HG03565 (cell line): ENCODE measurements around the gene AHCYL1.

ENCODE experiments used
- ATAC-seq: cut with Tn5 transposase; IDR thresholded peaks from one replicate; pipeline ENCODE4 v1.9.1; 2021; ENCODE audit warnings: mild to moderate bottlenecking, moderate library complexity; ENCODE audit not compliant: unreplicated experiment

AHCYL1 gene

DNA sequence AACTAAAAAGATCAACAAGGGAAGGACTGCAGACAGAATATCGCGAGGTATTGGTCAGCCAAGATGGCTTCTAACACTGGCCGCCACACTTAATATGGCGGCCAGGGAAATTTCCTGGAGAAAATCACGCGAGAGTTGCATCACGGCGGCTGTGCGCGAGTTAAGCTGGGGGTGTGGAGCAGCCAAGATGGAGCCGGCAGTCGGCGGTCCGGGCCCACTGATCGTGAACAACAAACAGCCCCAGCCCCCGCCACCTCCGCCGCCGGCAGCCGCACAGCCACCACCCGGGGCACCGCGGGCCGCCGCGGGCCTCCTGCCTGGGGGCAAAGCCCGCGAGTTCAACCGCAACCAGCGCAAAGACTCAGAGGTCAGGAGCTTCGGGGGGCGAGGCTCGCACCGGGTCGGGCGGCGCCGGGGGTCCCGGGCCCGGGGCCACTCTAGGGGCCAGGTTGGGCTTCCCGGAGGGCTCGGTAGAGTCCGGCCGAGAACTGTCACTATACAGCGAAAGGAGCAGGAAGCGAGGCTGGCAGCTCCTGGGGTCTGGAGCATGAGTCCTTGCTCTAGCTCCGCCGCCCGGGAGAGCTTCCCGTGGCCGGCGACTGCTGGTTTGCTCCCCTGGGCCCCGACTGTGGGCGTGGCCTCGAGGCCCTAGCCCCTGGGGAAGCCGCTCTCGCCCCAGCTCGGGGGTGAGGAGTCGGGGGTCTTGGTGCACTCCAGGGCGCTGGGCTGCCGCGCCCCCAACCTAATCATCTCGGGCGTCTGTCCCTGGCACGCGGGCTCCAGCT lies 50.1 kb downstream of the AHCYL1 start, which contains the start of gene STRIP1:
TSS of gene STRIP1 (plus strand) at position 174 of the 785 bp plus-strand sequence. CDS start at position 188, 14 bp downstream.
- peak; percentile 85 for ATAC-seq

DNA sequence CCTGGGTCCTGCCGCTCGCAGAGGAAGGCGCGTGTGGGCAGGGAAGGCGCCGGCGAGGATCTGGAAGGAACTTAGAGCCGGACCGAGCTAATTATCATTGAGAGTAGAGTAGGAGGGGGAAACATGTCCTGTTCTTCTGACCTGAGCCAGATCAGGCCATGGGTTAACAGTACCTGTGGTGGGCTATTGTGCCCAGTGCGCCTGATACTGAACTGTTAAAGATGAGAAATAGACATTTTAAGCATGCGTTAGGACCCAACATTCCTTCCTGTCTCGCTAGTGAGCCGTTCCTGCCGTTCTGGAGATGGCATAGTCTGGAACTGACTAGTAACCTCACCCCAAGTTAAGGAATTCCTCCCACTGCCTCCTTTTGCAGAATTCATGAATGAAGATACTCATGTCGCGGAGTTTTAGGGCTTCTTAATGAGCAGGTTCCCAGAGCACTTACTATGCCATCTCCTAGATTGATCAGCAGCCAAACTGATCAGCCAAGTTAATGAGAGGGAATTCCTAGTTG lies 50.7 kb downstream of the AHCYL1 start:
- ATAC-seq = no peak

DNA sequence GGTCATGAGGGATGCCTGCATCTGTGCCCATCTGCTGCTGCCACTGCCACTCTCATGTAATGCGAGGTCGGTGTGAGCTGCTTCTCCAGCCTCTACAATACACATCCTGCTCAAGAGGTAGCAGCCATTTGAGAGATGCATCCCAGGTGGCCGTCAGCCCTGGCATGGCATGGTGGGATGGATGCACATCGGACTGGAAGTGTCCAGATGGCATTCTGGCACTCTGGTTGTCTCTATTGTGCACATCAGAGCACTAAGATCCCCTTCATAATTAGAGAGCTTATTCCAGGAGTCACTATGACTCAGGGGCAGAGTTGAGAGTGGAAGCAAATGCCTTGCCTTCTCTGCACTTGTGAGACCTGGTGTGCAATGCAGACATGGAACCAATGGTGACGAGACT lies 53.7 kb downstream of the AHCYL1 start:
- no peak for ATAC-seq

DNA sequence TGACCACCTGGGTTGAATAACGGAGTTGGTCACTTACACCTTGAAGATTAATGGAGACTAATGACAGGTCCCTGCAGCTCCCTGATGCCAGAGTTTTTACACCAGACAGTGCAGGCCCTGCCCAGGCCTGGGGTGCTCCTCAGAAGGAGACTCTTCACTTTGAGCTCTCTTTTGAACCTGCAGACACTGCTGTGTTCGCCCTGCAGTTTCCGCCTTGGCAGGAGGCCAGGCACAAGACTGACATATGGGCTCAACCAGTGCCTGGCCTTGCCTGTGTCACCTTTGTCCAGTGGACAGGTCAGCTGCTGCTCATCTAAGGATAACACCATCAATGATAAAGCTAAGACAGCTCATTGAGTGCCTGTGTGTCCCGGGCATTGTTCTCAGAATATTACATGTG lies 55.1 kb downstream of the AHCYL1 start:
- no peak for ATAC-seq

DNA sequence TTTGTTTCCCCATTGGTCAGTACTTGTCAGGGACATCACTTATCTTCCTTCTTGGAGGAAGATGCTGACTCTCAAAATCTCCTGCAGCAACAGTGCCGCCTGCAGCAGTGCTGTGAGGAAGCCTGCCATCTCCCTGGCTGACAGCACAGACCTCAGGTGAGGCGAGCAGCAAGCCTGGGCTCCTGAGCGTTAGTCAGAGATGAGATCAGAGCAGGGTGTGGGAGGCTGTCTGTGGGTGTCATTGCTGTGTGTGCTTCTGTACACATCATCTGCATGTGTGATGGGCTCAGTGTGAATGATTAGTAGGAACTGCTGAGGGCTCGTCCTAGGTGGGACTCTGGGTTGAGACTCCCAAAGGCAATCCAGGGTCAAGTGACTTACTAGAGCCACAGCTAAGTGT lies 56.0 kb downstream of the AHCYL1 start:
- no peak for ATAC-seq

DNA sequence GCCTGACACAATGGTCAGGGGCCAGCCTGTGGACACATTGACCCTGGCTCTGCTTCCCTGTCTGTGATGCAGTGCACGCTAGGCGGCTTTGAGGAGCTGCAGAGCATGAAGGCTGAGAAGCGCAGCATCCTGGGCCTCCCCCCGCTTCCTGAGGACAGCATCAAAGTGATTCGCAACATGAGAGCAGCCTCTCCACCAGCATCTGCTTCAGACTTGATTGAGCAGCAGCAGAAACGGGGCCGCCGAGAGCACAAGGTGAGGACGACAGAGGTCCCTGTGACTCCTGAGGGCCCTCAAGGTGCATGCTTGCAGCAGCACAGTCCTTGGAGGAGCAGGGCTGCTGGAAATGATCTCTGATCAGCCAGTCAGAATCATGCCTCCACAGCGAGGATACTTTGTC lies 58.5 kb downstream of the AHCYL1 start:
- no peak for ATAC-seq

DNA sequence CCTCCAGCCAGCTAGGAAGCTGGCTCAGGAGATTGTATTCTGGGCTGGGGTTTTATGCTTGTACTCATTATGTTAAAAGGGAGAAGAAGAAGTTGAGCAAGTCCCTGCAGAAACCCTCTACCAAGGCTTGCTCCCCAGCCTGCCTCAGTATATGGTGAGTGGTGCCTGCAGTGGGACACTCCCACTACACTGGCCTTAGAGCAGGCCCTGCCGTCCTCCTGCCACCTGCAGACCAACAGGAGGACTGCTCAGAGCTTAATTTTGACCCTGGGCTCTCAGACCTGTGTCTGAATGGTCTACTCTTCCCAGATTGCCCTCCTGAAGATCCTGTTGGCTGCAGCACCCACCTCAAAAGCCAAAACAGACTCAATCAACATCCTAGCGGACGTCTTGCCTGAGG lies 62.9 kb downstream of the AHCYL1 start:
- no peak for ATAC-seq

DNA sequence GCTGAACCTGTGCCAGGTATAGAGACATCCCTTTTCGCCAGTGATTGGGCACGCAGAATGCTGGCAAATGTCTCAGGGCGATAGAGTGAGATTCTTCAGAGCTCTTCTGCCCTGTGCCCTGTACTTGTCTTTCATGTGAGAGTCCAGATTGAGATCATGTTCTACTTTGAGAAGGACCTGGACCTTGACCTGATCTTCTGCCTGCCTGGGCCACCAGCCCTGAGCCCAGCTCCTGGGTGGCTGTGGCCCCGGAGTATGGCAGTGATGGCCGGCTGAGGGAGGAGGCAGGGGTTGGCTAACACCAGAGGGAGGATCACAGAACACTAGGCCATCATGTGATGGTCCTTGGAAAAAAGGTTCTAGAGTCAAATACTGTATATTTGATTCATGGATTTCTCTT lies 63.7 kb downstream of the AHCYL1 start:
- no peak for ATAC-seq

DNA sequence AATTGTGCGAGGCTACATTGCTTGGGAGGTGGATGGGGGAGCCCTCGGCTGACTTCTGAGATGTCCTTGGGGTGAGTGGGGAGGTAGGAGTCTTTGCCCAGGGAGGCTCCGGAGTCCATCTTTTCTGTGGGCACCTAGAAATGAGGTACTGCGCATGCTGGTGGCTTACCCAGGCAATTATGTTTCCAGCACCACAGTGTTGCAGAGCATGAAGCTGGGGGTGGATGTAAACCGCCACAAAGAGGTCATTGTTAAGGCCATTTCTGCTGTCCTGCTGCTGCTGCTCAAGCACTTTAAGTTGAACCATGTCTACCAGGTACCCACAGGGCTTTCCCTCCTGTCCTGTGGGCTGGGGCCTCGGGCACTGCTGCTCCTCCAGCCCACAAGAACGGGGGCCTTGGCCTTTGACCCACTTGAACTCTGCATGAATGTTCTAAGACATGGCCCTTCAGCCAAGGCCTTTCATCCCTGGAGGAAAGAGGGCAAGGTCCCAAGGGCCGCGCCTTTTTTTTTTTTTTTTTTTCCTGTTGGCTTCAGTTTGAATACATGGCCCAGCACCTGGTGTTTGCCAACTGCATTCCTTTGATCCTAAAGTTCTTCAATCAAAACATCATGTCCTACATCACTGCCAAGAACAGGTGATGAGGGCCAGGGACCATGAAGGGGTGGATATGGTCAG lies 64.5 kb downstream of the AHCYL1 start:
- ATAC-seq = no peak

DNA sequence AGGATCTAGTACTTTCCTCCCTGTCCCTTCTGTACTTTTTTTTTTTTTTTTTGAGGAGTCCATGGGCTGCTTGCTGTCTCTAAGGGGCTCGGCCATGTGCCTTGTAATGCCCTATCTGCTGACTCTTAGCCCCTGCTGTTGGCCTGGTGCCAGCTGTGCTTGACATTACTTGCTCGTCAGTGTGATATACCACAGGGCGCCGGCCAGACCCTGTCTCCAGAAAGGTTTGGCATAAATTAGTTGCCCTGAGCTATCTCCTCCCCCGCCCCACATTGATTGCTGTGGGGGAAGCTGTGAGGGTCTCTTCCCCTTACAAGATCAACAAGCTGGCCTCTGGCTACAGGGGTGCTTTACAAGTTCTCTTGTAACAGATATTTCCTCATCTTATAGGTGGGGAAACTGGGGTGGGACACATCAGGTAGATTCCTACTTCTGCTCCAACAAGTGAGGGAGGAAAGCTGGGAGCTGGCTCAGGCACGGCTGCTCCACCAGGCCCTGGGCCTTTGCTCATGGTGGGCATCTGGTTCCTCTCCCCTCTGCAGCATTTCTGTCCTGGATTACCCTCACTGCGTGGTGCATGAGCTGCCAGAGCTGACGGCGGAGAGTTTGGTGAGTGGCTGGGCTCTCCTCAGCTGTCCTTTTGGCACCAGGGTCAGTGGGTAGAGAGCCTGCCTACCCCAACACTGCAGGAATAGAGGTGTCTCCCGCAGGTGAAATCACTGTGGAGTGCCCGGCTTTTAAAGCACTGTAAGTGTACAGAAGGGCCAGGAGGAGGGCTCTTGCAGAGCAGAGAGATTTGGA lies 65.4 kb downstream of the AHCYL1 start:
- ATAC-seq = no peak

DNA sequence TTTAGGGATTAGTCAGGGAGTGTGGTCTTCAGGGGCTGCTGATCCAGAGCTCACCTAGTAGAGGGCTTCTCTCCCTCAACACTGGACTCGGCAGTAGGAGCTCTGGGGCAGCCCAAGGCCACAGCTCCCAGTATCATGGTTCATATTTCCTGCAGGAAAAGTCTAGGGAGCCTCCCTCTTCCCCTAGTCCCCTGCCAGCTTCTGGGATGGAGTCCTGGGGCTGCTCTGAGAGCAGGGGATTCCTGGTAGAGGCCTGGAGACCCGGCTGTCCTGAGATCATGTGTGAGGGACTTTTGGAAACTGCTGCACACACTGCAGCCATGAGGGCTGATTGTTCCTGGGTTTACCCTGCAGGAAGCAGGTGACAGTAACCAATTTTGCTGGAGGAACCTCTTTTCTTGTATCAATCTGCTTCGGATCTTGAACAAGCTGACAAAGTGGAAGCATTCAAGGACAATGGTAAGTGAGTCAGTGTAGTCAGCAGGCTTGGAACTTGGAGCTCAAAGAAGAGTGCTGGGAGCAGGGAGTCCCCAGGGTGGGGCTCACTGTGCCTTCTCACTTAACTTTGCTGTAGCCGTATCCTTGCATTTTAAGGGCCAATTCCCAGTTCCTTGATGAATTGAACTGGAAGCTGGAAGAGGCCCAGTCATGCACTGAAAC lies 66.2 kb downstream of the AHCYL1 start:
- ATAC-seq = no peak

DNA sequence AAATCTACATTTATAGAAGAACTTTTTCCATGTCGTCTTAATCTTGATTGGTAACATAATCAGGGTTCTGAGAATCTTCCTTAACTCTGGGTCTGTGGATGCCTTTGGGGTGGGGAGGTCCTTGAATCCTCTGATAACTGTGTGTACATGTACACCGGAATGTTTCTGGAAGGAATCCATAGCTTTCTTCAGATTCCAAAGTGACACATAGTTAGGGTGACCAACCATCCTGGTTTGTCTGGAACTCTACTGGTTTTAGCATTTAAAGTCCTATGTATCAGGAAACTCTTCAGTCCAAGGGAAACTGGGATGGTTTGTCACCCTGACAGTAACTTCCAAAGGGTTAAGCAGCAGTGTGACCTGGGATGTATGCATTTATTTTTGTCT lies 66.7 kb downstream of the AHCYL1 start:
- no peak for ATAC-seq

DNA sequence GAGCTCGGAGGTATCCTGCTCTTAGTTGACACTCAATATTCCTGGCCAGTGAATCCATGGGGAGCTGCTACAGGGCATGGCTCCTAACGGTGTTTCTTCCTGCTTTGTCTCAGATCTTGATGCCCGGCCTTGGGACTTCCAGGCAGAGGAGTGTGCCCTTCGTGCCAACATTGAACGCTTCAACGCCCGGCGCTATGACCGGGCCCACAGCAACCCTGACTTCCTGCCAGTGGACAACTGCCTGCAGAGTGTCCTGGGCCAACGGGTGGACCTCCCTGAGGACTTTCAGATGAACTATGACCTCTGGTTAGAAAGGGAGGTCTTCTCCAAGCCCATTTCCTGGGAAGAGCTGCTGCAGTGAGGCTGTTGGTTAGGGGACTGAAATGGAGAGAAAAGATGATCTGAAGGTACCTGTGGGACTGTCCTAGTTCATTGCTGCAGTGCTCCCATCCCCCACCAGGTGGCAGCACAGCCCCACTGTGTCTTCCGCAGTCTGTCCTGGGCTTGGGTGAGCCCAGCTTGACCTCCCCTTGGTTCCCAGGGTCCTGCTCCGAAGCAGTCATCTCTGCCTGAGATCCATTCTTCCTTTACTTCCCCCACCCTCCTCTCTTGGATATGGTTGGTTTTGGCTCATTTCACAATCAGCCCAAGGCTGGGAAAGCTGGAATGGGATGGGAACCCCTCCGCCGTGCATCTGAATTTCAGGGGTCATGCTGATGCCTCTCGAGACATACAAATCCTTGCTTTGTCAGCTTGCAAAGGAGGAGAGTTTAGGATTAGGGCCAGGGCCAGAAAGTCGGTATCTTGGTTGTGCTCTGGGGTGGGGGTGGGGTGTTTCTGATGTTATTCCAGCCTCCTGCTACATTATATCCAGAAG lies 69.2 kb downstream of the AHCYL1 start:
- no peak for ATAC-seq

DNA sequence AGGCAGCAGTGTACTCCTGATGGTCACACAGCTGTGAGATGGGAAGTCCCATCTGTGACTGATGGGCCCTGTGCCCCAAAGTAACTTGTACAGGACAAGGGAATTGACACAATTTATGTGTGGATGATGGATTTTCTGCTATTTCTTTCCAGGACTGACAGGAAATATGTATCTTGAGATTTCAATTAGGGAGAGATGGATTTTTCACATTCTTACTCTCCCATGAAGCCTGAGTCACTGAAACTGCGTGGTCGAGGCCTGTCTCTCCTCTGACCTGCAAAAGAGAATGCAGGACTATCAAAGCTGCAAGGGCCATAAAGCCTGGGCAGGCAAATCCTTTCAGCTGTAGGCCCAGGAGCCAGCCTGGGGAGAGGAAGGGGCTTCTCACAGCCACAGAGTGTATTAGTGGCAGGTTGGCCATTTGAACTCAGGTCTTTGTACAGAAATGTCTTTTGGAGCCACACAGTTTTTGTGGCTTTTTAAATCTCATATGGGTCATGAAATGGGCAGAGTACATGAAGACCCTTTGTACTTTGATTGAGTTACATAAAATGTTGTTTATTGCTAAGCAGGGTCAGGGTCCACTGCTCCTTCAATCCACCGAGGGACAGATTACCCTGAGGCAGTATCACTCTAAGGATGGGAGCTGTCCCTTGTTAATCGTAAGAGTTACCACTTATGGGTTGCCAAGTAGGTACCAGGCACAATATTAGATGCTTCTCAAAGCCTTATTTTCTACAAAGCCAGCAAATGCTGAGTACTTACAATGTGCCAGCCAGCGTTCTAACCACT lies 71.1 kb downstream of the AHCYL1 start:
- ATAC-seq = no peak

DNA sequence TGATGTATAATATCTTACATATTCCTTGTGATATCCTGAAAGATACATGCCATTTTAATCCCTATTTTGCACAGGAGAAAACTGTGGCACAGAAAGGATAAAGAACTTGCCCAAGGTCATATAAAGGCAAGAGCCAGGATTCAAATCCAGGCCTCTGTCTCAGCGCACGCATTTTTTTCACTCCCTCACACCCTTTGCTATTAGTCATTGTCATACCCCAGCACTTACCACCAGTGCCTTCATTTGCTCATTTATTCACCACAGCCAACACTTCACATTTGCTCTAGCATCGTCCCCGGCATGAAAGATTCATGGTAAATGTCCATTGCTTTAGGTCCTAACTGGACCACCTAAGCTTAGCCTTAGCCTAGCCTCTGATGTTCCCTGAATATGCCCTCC lies 71.7 kb downstream of the AHCYL1 start:
- ATAC-seq = no peak

DNA sequence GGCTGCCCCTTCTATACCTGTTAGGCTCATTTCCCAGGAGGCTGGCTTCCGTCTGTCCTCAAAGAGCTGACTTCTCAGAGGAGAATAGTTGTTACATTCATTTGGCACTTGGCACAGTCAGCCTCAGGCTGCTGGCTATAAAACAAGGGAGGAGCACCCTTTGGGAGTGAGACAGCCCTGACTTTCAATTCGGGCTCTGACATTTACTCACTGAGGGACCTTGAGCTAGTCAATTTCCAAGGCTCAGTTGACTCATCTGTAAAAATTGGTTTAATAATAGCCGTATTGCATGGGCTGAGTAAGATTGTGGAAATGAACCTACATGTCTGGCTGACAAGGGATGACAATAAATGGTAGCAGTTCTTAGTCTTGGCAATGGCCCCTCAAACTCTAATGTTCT lies 72.2 kb downstream of the AHCYL1 start:
- no peak for ATAC-seq

DNA sequence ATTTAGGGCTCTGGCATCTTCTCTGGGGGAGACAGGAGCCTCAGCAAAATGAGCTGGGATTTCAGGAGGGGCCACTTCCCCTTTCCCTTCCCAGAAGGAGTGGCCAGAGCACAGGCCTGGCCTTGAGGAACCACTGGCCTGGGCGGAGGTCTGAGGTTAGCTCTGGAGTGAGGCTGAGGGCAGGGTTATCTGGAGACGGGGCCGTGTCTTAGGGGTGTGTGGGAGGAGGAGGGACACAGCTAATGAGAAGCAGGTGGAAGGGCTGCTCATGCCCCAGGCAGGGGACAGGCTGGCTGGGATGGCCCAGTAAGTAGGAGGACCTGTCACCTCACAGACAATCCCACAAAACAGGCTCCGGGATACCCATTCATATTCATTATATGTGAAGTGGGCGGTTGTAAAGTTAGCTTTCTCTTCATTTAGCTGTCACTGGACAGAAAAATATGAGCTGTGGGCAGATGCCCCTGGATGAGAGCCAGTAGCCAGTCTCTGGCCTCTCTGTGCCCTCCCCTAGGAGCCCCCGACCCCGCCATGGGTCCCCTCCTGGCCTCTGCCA lies 73.5 kb downstream of the AHCYL1 start:
- ATAC-seq = no peak

DNA sequence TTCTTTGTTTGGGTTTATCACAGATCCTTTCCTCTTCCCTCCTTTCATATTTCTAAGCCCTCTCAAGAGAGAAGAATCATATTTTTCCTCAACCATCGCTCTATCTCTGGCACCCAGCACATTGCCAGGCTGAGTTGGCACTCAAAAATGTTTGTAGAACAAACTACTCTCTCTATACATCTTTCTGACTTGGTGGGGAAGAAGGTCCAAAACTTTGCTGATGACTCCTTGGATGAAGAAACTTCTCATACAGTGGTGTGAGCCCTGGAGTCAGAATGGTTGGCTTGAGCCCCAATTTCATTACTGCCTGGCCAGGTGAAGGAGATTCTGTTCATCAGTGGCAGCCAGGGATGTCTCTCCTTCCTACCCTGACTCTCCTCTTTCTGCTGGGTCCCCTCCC lies 74.0 kb downstream of the AHCYL1 start:
- no peak for ATAC-seq
